Cardiac fibroblast (primary cell): ENCODE results near the gene C6orf15.

Experiments used
- DNase-seq, 2 donors: peaks; one replicate each; pipeline versions ENCODE4 v3.0.0 to v3.0.0-alpha.2; 2010; ENCODE audit warnings: low read depth in 2 of 2
- H3K4me3 ChIP-seq, 2 donors: replicated peaks in 1 of 2; 1 replicate in 1 of 2; 2 replicates in 1 of 2; pipeline ENCODE4 v1.5.1; 2011; ENCODE audit warnings: low read depth in 2 of 2, low read length in 2 of 2, mild to moderate bottlenecking in 2 of 2, moderate library complexity in 1 of 2
- TF ChIP-seq, protein P1 (sequence below): IDR thresholded peaks from one replicate; pipeline ENCODE4 v1.5.1; 2011; ENCODE audit warnings: low read depth, mild to moderate bottlenecking, low read length, inconsistent platforms

Gene C6orf15

DNA sequence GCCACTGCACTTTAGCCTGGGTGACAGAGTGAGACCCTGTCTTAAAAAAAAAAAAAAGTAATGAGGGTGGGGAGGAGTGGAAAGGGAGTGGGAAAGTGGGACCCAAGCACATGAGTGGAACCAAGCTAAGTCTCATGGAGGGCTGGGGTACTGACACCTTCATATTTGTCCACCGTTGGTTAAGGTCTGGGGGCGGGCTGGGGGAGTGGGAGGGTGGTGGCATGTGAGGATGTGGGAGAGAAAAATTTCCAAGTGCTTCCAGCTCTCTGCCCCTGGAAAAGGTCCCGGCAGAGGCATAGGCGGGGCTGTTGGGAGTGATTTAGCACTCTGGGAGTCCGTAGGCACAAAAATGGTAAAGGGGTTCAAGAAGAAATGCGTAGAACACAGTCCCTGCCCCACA is 20.4 kb upstream of the C6orf15 start:
- TF ChIP-seq, protein P1, sequence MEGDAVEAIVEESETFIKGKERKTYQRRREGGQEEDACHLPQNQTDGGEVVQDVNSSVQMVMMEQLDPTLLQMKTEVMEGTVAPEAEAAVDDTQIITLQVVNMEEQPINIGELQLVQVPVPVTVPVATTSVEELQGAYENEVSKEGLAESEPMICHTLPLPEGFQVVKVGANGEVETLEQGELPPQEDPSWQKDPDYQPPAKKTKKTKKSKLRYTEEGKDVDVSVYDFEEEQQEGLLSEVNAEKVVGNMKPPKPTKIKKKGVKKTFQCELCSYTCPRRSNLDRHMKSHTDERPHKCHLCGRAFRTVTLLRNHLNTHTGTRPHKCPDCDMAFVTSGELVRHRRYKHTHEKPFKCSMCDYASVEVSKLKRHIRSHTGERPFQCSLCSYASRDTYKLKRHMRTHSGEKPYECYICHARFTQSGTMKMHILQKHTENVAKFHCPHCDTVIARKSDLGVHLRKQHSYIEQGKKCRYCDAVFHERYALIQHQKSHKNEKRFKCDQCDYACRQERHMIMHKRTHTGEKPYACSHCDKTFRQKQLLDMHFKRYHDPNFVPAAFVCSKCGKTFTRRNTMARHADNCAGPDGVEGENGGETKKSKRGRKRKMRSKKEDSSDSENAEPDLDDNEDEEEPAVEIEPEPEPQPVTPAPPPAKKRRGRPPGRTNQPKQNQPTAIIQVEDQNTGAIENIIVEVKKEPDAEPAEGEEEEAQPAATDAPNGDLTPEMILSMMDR: no peak
- DNase-seq: no peak
- H3K4me3 ChIP-seq: no peak overlapping the region

DNA sequence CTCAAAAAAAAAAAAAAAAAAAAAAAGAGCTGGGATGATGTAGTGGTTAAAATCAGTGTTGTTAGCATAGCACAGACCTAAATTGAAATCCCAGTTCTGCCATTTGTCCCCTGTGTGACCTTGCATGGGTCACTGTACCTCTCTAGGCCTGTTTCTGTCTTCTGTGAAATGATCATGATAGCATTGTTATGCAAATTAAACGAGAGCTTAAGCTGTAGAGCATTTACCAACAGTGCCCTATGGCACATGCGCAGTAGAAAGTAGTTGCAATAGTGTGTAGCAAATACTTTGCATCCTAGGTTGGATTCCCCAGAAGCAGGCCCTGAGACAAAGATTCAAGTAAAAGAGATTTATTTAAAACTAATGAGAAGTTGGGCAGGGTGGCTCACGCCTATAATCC is 19.2 kb upstream of the C6orf15 start:
- DNase-seq: no peak
- no peak overlapping the region for H3K4me3 ChIP-seq
- TF ChIP-seq, protein P1: no peak

GRCh38 chr6:31130751-31131150 is 18.4 kb upstream of the C6orf15 start:
- DNase-seq: no peak
- H3K4me3 ChIP-seq: no peak overlapping the region
- TF ChIP-seq, protein P1: no peak

DNA sequence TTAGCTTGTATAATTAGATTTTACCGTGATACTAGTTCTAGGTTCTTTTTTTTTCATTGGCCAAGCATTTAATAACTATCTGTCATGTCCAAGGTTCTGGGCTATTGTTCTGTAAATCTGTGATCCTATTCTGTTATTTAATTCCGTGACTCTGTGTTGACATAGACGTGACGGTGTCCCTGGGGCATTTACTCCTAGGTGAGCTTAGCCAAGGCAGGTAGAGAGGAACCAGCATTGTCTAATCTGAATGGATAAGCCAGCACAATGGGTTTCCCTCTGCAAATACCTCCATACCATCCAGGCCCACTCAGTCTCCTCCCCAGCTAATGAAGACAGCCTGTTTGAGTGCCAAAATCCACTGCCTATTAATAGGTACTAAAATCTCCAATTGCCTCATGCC is 16.8 kb upstream of the C6orf15 start:
- no peak overlapping the region for H3K4me3 ChIP-seq
- DNase-seq: no peak
- TF ChIP-seq, protein P1: no peak

DNA sequence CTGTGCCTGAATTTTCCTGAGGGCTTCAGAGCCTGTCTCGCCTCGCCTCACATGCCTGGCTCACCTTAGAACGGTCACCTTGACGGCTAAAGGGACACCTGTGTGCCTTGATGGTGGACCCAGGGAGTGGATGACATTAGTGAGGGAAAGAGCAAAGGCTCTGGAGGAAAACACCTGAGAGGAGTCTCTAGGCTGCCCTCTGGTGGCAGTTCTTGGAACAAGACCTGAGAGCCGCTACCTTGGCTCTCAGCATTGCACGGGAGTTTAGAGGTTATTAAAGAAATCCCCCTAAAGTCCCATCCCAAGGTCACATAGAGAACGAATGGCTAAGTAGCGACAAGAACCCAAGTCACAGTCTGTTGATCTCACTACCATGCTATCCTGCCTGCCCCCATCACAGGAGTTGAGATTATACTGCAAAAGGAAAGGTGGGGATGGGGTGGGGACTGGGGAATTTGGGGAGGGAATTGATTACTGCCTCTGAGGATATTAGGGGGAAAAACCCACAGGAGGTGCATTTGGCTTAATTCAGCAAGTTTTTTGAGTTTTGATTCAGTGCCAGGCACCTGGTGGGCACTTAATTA is 15.8 kb upstream of the C6orf15 start:
- DNase-seq: peak; percentile 46 to 50
- TF ChIP-seq, protein P1: peak; percentile 94
- no peak overlapping the region for H3K4me3 ChIP-seq

DNA sequence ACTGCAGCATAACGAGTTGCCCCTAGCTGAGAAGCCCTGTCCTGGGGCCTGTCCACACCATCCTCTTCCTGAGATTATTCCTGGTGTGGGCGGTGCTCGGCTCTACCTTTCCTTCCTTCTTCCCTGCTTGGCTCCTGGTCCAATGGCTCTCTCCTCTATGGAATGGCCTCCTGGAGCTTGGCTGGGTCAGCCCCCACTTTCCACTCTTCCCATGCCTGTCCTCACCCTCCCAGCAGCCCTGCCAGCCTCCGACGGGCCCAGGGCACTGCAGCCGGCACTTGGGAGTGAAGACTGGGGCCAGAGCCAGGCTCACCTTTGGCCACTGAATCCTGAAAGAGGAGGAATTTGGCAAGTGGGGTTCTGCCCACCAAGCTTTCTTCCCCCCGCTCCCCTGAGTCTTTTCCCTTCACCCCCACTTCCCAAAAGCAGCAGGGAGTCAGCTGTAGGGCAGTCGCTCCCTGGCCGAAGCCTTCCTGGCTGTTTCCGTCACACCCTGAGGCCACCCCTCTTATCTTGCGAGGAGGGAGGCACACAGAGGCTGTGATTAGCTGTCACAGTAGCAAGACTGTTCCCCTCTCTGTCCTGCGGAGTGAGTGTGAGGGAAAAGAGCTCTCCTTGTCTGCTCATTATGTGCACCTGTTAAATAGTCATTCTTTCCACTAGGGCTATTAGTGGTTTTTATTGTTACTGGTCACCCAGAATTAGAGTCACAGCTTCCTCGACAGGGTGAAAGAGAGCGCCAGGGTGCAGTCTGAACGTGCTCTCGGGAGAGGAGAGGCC is 14.2 kb upstream of the C6orf15 start:
- no peak for DNase-seq
- TF ChIP-seq, protein P1: no peak
- H3K4me3 ChIP-seq: no peak overlapping the region
